ENCODE results near the gene CLDN24. TPM values are rescaled to one million over a fixed set of nuclear protein-coding genes. Genes with fewer than 3 reads are reported as not detected.

The CLDN24 gene
- polyA plus RNA-seq, 1 of the 3 experiments (the other 2 are of a cell fraction): not detected

GRCh38 chr4:183337349-183337748 lies 15.1 kb upstream of the CLDN24 start:
- TF ChIP-seq TEAD4 (IDR thresholded peaks at IDR 0.05; ENCODE audit: borderline replicate concordance, insufficient read depth) (no peak), NRF1 (IDR thresholded peaks at IDR 0.05; ENCODE audit: low read depth, low read length) (no peak), NFIC (IDR thresholded peaks at IDR 0.05; ENCODE audit: borderline replicate concordance) (no peak), PBX3 (IDR thresholded peaks at IDR 0.05) (no peak)
- H3K79me2 ChIP-seq (ENCODE audit: insufficient read depth): no peaks in the 10 kb centered on the region
- WGBS (ENCODE audit: low lambda C conversion rate): 83% methylated on average over 9 of the region's 9 CpGs
- peaks cover 21% of the 10 kb centered on the region for H3F3A ChIP-seq (replicated peaks; ENCODE audit: insufficient read depth)
- POLR2A ChIA-PET: no interaction called here
- H3K9me3 ChIP-seq: no peaks in the 10 kb centered on the region
- no peaks in the 10 kb centered on the region for H4K20me1 ChIP-seq (ENCODE audit: insufficient read depth)
- no peaks in the 10 kb centered on the region for H3K9me2 ChIP-seq
- H3K36me3 ChIP-seq (replicated peaks in 1 of 2; ENCODE audit: control insufficient read depth in 1 of 2, insufficient read depth in 2 of 2, low read length in 1 of 2): no peaks in the 10 kb centered on the region
- no peak overlapping the region for H3K4me2 ChIP-seq
- H3K27ac ChIP-seq (ENCODE audit: low read depth in 2 of 2, low read length in 1 of 2): no peak overlapping the region
- no peak for DNase-seq
- H3K4me3 ChIP-seq (ENCODE audit: low read depth in 2 of 2, low read length in 1 of 2): no peak overlapping the region
- peaks cover 0 to 18% of the 10 kb centered on the region in 2 experiments; a peak in 2 of 4 replicates for H3K4me1 ChIP-seq (ENCODE audit: control insufficient read depth in 1 of 2, insufficient read depth in 2 of 2, low read depth in 1 of 2, low read length in 1 of 2)
- no peak overlapping the region for H3K9ac ChIP-seq
- H2AFZ ChIP-seq (ENCODE audit: low read depth): no peak overlapping the region
- CTCF ChIA-PET: no interaction called here
- H3K27me3 ChIP-seq (ENCODE audit: insufficient read depth): no peaks in the 10 kb centered on the region

- no peaks in the 10 kb centered on the region for H3K9me2 ChIP-seq
- WGBS (ENCODE audit: low lambda C conversion rate): 58% methylated on average over 3 of the region's 3 CpGs
- POLR2A ChIA-PET: no interaction called here
- H3K4me1 ChIP-seq (ENCODE audit: control insufficient read depth in 1 of 2, insufficient read depth in 2 of 2, low read depth in 1 of 2, low read length in 1 of 2): peaks cover 0 to 18% of the 10 kb centered on the region in 2 experiments; a peak in 2 of 4 replicates
- peaks cover 18% of the 10 kb centered on the region for H3F3A ChIP-seq (replicated peaks; ENCODE audit: insufficient read depth)
- H3K79me2 ChIP-seq (ENCODE audit: insufficient read depth): no peaks in the 10 kb centered on the region
- H3K36me3 ChIP-seq (replicated peaks in 1 of 2; ENCODE audit: control insufficient read depth in 1 of 2, insufficient read depth in 2 of 2, low read length in 1 of 2): no peaks in the 10 kb centered on the region
- H3K9ac ChIP-seq: peak overlapping the region; percentile 31; the same call in 1 of the 2 replicates
- no peak overlapping the region for H3K4me3 ChIP-seq (ENCODE audit: low read depth in 2 of 2, low read length in 1 of 2)
- CTCF ChIA-PET: no interaction called here
- H3K27ac ChIP-seq (ENCODE audit: low read depth in 2 of 2, low read length in 1 of 2): peak overlapping the region; percentile 1 to 84; a peak in 3 of 4 replicates
- H2AFZ ChIP-seq (ENCODE audit: low read depth): peak overlapping the region; percentile 46; the same call in 1 of the 2 replicates
- H3K27me3 ChIP-seq (ENCODE audit: insufficient read depth): no peaks in the 10 kb centered on the region
- no peak for DNase-seq
- H3K9me3 ChIP-seq: no peaks in the 10 kb centered on the region
- no peaks in the 10 kb centered on the region for H4K20me1 ChIP-seq (ENCODE audit: insufficient read depth)
- peak overlapping the region; percentile 6; the same call in 1 of the 2 replicates for H3K4me2 ChIP-seq
- peak; percentile 77; the same call in 1 of the 2 replicates for TF ChIP-seq TEAD4 (IDR thresholded peaks at IDR 0.05; ENCODE audit: borderline replicate concordance, insufficient read depth)
- TF ChIP-seq REST (IDR thresholded peaks at IDR 0.05; ENCODE audit: low read depth, low read length): no peak
- TF ChIP-seq RAD21 (IDR thresholded peaks at IDR 0.05; ENCODE audit: low read length): no peak
- TF ChIP-seq YY1 (IDR thresholded peaks at IDR 0.05; ENCODE audit: low read depth): peak; percentile 30; the same call in 1 of the 2 replicates
- TF ChIP-seq EZH2phosphoT487 (IDR thresholded peaks at IDR 0.05; ENCODE audit: borderline replicate concordance, low read depth): no peak
- TF ChIP-seq NFIC (IDR thresholded peaks at IDR 0.05; ENCODE audit: borderline replicate concordance): peak; percentile 70
- TF ChIP-seq RFX5 (IDR thresholded peaks at IDR 0.05; ENCODE audit: low read length): no peak
- TF ChIP-seq, protein P1, sequence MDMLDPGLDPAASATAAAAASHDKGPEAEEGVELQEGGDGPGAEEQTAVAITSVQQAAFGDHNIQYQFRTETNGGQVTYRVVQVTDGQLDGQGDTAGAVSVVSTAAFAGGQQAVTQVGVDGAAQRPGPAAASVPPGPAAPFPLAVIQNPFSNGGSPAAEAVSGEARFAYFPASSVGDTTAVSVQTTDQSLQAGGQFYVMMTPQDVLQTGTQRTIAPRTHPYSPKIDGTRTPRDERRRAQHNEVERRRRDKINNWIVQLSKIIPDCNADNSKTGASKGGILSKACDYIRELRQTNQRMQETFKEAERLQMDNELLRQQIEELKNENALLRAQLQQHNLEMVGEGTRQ (IDR thresholded peaks at IDR 0.05; ENCODE audit: borderline replicate concordance, low read depth, low read length): no peak
- peak; percentile 78; the same call in 1 of the 2 replicates for TF ChIP-seq RXRA (IDR thresholded peaks at IDR 0.05; ENCODE audit: borderline replicate concordance, low read depth)
- TF ChIP-seq ELF1 (IDR thresholded peaks at IDR 0.05): peak; percentile 57; the same call in 1 of the 2 replicates
- peak; percentile 92 for TF ChIP-seq MAX (IDR thresholded peaks at IDR 0.05; ENCODE audit: low read depth)
- peak; percentile 50; the same call in 1 of the 2 replicates for TF ChIP-seq SIN3A (IDR thresholded peaks at IDR 0.05; ENCODE audit: borderline replicate concordance, low read depth, low read length)
- TF ChIP-seq FOXM1 (IDR thresholded peaks at IDR 0.05; ENCODE audit: low read depth): 0 out of 2 replicates have a peak, but pooled peaks have one; percentile 24
- 0 out of 2 replicates have a peak, but pooled peaks have one; percentile 44 for TF ChIP-seq GABPA (IDR thresholded peaks at IDR 0.05; ENCODE audit: low read depth)
- TF ChIP-seq JUND (IDR thresholded peaks at IDR 0.05): peak; percentile 91
- no peak for TF ChIP-seq MEF2A (IDR thresholded peaks at IDR 0.05; ENCODE audit: borderline replicate concordance, low read depth)
- TF ChIP-seq TCF12 (IDR thresholded peaks at IDR 0.05): peak; percentile 96
- no peak for TF ChIP-seq NRF1 (IDR thresholded peaks at IDR 0.05; ENCODE audit: low read depth, low read length)
- peak; percentile 65 for TF ChIP-seq PBX3 (IDR thresholded peaks at IDR 0.05)
These were observed 13.2 kb upstream of the CLDN24 start for GRCh38 chr4:183335369-183335940.
